HEK293T (cell line): ENCODE measurements around the gene ECSIT.

ENCODE experiments used
- CTCF ChIA-PET: fragments of 350-600 bp; formaldehyde crosslinking; extraction: SDS; loops from one replicate; lab custom pipeline; 2021; ENCODE audit warnings: antibody characterized with exemption, inconsistent platforms; lab: Yijun Ruan, JAX
- POLR2A ChIA-PET: fragments of 350-600 bp; formaldehyde crosslinking; extraction: SDS; loops from one replicate; lab custom pipeline; 2020; ENCODE audit warnings: antibody characterized with exemption, inconsistent platforms; lab: Yijun Ruan, JAX
- DNase-seq: peaks from one replicate; pipeline ENCODE4 v3.0.0; 2012; ENCODE audit warnings: mixed read lengths; ENCODE audit errors: extremely low spot score
- ARNT ChIP-seq: fragments of 450-650 bp; IDR thresholded peaks from 2 replicates; pipeline ENCODE4 v1.6.1; 2017; ENCODE audit warnings: mild to moderate bottlenecking
- BHLHE40 ChIP-seq: fragments of 450-650 bp; IDR thresholded peaks from 2 replicates; pipeline ENCODE4 v1.6.1; 2016; ENCODE audit warnings: mild to moderate bottlenecking, moderate library complexity, borderline replicate concordance
- CTBP1 ChIP-seq: fragments of 450-650 bp; IDR thresholded peaks from 2 replicates; pipeline ENCODE4 v1.6.1; 2016; ENCODE audit warnings: borderline replicate concordance
- ELF4 ChIP-seq: fragments of 450-650 bp; IDR thresholded peaks from 2 replicates; pipeline ENCODE4 v1.6.1; 2017; ENCODE audit warnings: antibody characterized with exemption
- FOXA1 ChIP-seq: fragments of 450-650 bp; IDR thresholded peaks from 2 replicates; pipeline ENCODE4 v1.6.1; 2016; ENCODE audit warnings: mild to moderate bottlenecking
- FOXK2 ChIP-seq: fragments of 450-650 bp; IDR thresholded peaks from 2 replicates; pipeline ENCODE4 v1.6.1; 2016; ENCODE audit warnings: mild to moderate bottlenecking
- FOXM1 ChIP-seq: fragments of 450-650 bp; IDR thresholded peaks from 2 replicates; pipeline ENCODE4 v1.6.1; 2017; ENCODE audit warnings: mild to moderate bottlenecking, borderline replicate concordance
- HDGF ChIP-seq: fragments of 450-650 bp; IDR thresholded peaks from 2 replicates; pipeline ENCODE4 v1.6.1; 2017; ENCODE audit warnings: antibody characterized with exemption, borderline replicate concordance
- L3MBTL2 ChIP-seq: fragments of 450-650 bp; conservative IDR thresholded peaks from 2 replicates; pipeline ENCODE4 v1.6.1; 2016; ENCODE audit warnings: mild to moderate bottlenecking
- LEF1 ChIP-seq: fragments of 450-650 bp; IDR thresholded peaks from 2 replicates; pipeline ENCODE4 v1.6.1; 2017; ENCODE audit warnings: mild to moderate bottlenecking, borderline replicate concordance
- NFRKB ChIP-seq: fragments of 450-650 bp; IDR thresholded peaks from 2 replicates; pipeline ENCODE4 v1.6.1; 2016; ENCODE audit warnings: mild to moderate bottlenecking, moderate library complexity
- SP1 ChIP-seq: fragments of 450-650 bp; IDR thresholded peaks from 2 replicates; pipeline ENCODE4 v1.6.1; 2017
- SUZ12 ChIP-seq: fragments of 450-650 bp; IDR thresholded peaks from 2 replicates; pipeline ENCODE4 v1.6.1; 2016; ENCODE audit warnings: mild to moderate bottlenecking
- TARDBP ChIP-seq: fragments of 450-650 bp; IDR thresholded peaks from 2 replicates; pipeline ENCODE4 v1.6.1; 2016
- ZNF384 ChIP-seq: fragments of 450-650 bp; IDR thresholded peaks from 2 replicates; pipeline ENCODE4 v1.6.1; 2016
- TF ChIP-seq, protein P1 (sequence below): fragments of 450-650 bp; IDR thresholded peaks from 2 replicates; pipeline ENCODE4 v1.6.1; 2016

The ECSIT gene

DNA sequence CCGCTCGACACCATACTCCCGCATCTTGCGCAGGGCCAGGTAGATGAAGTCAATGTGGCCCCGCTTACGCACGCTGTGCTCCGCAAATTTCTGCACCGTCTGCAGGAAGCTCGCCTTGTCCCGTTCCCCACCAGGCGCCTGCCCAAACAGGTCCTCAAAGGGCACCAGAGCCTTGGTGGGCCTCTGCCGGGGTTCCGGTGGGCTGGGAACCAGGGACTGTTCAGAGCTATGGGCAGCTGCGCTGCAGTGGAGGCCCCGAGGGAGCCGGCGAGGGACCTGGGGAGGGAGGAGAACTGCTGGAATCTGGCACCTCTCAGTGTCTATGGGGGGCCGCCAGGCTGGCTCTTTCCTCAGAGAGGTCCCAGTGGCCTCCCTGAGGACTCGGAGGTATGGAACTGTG lies 15.0 kb downstream of the ECSIT start:
- ChIA-PET CTCF (no interaction called here), POLR2A (no interaction called here)
- DNase-seq, result no peak
- TF ChIP-seq ELF4 (no peak), CTBP1 (no peak), L3MBTL2 (no peak), HDGF (no peak), NFRKB (no peak), BHLHE40 (no peak), ZNF384 (no peak), FOXM1 (no peak), SUZ12 (no peak), ARNT (no peak), LEF1 (no peak), TARDBP (no peak), FOXK2 (no peak), FOXA1 (no peak), SP1 (no peak)
- TF ChIP-seq, protein P1, sequence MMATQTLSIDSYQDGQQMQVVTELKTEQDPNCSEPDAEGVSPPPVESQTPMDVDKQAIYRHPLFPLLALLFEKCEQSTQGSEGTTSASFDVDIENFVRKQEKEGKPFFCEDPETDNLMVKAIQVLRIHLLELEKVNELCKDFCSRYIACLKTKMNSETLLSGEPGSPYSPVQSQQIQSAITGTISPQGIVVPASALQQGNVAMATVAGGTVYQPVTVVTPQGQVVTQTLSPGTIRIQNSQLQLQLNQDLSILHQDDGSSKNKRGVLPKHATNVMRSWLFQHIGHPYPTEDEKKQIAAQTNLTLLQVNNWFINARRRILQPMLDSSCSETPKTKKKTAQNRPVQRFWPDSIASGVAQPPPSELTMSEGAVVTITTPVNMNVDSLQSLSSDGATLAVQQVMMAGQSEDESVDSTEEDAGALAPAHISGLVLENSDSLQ, result no peak

DNA sequence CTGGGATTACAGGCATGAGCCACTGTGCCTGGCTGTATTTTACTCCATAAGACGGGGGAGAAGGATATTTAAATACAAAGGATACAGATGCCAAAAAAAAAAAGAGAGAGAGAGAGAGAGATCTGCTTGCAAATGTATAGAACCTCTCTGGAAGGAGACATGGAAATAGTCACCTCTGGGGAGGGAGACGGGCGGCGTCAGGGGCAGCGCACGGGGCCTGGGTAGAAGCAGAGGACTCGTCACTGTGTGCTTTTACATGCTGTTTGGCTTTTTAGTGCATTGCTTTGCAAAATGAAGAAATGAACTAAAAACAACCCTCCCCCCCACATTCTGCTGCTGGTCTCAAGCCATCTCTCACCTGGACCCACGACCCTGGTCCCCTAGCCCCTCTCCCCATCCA lies 18.5 kb downstream of the ECSIT start:
- TF ChIP-seq BHLHE40 (no peak), SP1 (no peak), FOXM1 (no peak), ELF4 (no peak), HDGF (no peak), TARDBP (no peak), FOXA1 (no peak), SUZ12 (no peak), NFRKB (no peak), FOXK2 (no peak), ZNF384 (no peak), LEF1 (no peak), CTBP1 (no peak), L3MBTL2 (no peak), ARNT (no peak)
- TF ChIP-seq, protein P1, result no peak
- ChIA-PET CTCF (no interaction called here), POLR2A (no interaction called here)
- DNase-seq, result no peak

DNA sequence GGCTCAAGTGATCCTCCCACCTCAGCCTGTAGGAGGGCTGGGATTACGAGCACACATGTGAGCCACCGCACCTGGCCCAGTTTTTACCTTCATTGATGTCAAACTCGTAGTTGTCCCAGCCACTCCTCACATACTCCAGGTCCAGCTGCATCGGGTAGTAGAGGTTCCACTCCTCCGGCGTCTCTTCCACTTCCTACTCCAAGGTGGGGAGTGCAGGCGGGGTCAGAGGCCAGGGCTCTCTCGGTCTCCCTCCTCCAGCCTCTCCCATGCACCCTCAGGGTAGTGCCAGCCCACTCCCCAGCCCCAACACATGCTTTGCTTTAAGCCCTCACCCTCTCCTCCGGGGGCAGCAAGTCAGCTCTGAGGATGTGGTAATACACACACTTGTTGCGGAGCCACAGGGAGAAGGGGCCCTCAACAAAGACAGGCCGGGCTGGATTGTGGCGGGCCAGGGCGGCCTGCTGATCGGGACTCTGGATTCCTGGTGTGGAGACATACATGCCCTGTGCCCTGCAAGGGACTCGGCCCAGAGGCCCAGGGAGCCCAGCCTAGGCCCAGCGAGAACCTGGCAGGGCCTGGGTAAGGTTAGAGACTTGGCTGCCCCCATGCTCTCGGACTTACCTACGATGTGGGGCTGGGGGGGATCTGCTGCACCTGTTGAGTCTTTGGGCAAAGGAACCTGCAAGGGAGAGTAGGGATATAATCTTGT lies 21.4 kb downstream of the ECSIT start:
- ChIA-PET POLR2A (interaction anchor here (0.6 to 1.1 kb wide), 2 partner anchors 31 to 126 kb away, joined by 3 read pairs; no protein-coding TSS in a partner anchor), CTCF (no interaction called here)
- TF ChIP-seq SP1 (no peak), NFRKB (no peak), ARNT (no peak), SUZ12 (no peak), ZNF384 (no peak), FOXA1 (no peak), L3MBTL2 (no peak), HDGF (no peak), TARDBP (no peak), LEF1 (no peak), FOXK2 (no peak), CTBP1 (no peak)
- no peak for DNase-seq

DNA sequence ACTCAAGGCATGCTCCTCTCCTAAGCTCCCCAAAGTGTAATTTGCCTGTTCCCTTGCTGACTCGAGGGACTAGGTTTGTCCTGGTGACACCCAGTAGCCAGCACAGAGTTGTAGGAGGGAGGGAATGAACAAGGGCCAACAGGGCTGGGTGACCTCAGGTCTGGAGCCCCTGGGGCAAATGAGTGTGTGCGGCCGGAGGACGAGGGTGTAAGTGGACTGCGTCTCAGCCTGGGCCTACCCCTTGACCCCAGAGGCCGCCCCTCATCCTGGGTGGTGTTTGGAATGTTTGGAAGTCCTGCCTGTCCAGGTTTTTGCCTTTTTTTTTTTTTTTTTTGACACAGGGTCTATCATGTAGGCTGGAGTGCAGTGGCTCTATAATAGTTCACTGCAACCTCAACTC lies 22.0 kb downstream of the ECSIT start:
- TF ChIP-seq FOXA1, result no peak
- no peak for TF ChIP-seq L3MBTL2
- no peak for TF ChIP-seq FOXK2
- no peak for TF ChIP-seq FOXM1
- ChIA-PET CTCF (no interaction called here), POLR2A (interaction anchor here (1.1 kb wide), 1 partner anchor 125 kb away, joined by 3 read pairs; no protein-coding TSS in a partner anchor)
- DNase-seq, result no peak

DNA sequence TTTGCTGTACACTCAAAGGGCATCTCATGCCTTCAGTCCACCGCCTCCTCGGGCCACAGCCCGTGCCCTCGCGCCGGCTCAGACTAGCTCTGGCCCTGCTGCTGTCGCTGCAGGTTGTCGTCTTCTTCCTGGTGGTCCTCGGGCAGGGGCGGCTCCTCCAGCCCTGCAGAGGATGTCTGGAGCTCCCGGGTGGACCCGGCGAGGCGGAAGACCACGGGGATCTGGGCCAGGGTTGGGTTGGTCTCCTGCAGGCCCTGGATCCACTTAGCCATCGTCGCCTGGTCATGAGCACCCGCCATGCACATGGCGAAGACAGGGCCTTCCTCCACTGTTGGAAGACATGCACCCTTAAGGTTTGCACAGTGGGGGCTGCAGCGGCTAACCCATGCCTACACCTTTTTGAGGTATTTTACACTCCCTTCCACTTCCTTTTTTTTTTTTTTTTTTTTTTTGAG lies 22.8 kb downstream of the ECSIT start:
- ChIA-PET CTCF (no interaction called here), POLR2A (interaction anchor here (1.0 to 1.1 kb wide), 3 partner anchors 12 to 124 kb away, joined by 3 to 4 read pairs (median 3); partner anchors contain the start of gene ECSIT)
- peak; percentile 76 for TF ChIP-seq L3MBTL2
- TF ChIP-seq, protein P1, result no peak

DNA sequence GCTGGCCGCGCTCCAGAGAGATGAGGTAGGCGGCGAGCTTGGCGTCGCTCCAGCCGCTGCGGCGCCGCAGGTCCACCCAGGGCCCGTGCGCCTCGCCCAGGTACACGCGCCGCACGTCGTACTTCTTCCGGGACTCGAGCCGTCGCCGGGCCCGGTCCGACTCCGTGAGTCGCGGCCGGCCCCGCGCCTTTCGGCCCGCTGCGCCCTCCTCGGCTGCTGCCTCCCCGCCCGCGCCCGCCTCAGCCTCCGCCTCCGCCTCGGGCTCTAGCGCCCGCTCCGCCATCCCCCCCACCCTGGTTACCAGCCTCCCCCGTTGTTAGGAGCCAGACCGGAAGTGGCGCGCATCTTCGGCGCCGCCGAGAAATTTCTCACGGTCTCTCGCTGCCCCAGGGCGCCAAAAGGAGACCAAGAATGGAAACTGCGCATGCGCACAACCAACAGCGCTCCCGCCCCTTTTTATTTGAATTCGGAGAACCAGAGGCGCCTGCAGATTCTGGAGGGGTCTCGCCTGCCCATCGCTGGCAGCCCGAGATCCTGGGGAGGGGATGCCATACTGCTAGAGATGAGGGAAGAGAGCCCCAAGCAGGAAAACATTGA lies 23.3 kb downstream of the ECSIT start, which contains the start of gene ZNF653:
Gene ZNF653, minus strand, starts transcription at position 336 of the 597 bp plus-strand sequence. Its CDS starts 53 bp downstream, at position 283.
- POLR2A ChIA-PET, result interaction anchor here (0.7 to 1.1 kb wide), 3 partner anchors 12 to 25 kb away, joined by 3 to 4 read pairs (median 3); partner anchors contain the start of gene ECSIT
- TF ChIP-seq ELF4, result 0 out of 2 replicates have a peak, but pooled peaks have one; percentile 27
- TF ChIP-seq SP1, result no peak
- CTCF ChIA-PET, result interaction anchor here (0.6 kb wide), 1 partner anchor 43 kb away, joined by 3 read pairs; no protein-coding TSS in a partner anchor
- DNase-seq, result peak; percentile 96

More for the DNA sequence above, 22.8 kb downstream of the ECSIT start:
- DNase-seq, result no peak
